Spinal cord (tissue), 10 donors: ENCODE results near the gene MYBL2. TPM values are rescaled to one million over a fixed set of nuclear protein-coding genes. Genes with fewer than 3 reads are reported as not detected.

Experiments
- DNase-seq, 6 donors: peaks; one replicate each; pipeline versions ENCODE4 v3.0.0 to v3.0.0-alpha.2; 2013 to 2015; ENCODE audit warnings: low spot score in 6 of 6, low read depth in 4 of 6
- H3K27ac ChIP-seq: one replicate; pipeline ENCODE4 v1.5.1; 2013; ENCODE audit warnings: low read depth, low read length, control low read depth
- H3K27me3 ChIP-seq: one replicate; pipeline ENCODE4 v1.6.1; 2013; ENCODE audit warnings: low read length; ENCODE audit not compliant: control insufficient read depth, insufficient read depth
- H3K36me3 ChIP-seq: one replicate; pipeline ENCODE4 v1.6.1; 2013; ENCODE audit warnings: low read length; ENCODE audit not compliant: control insufficient read depth, insufficient read depth
- H3K4me1 ChIP-seq: one replicate; pipeline ENCODE4 v1.6.1; 2013; ENCODE audit warnings: low read length; ENCODE audit not compliant: control insufficient read depth, insufficient read depth
- H3K4me3 ChIP-seq: one replicate; pipeline ENCODE4 v1.5.1; 2013; ENCODE audit warnings: low read depth, low read length, control low read depth
- H3K9me3 ChIP-seq: one replicate; pipeline ENCODE4 v1.6.1; 2013; ENCODE audit warnings: low read length; ENCODE audit not compliant: control insufficient read depth, insufficient read depth
- WGBS: methylation state at CpG from one replicate; pipeline ENCODE4 v1.1.5; 2013; ENCODE audit warnings: missing lambda C conversion rate; ENCODE audit not compliant: insufficient coverage; 5-methylcytosine and 5-hydroxymethylcytosine counted together
- polyA plus RNA-seq, 2 donors: library from polyadenylated mRNA; unstranded; fragments of 120-200 nt; gene quantifications; one replicate each; pipeline ENCODE4 v1.2.1, GENCODE V29; 2013; ENCODE audit not compliant: insufficient read length in 2 of 2
- total RNA-seq, 2 donors: library from RNA; depleted of rRNA in 1 of 2; stranded (reverse); fragments of 120-200 nt in 1 of 2; fragments of >200 nt in 1 of 2; gene quantifications; one replicate each; pipeline versions ENCODE4 v1.2.3 to v1.2.4, GENCODE V29; 2013 to 2014
- donor health status: healthy.

The MYBL2 gene
- total and polyA plus RNA-seq, 4 donors, result 1.9 to 14.8 (median 10.3) TPM

- no peak within 1 kb of the TSS for H3K4me3 ChIP-seq
- H3K27ac ChIP-seq, result no peak within 1 kb of the TSS
- H3K27me3 ChIP-seq, result no peaks in the 10 kb centered on the region
- H3K36me3 ChIP-seq, result no peaks in the 10 kb centered on the region
- H3K9me3 ChIP-seq, result no peaks in the 10 kb centered on the region
- peaks cover 1% of the 10 kb centered on the region for H3K4me1 ChIP-seq
- peak in 1 of 6 donors; percentile 30 for DNase-seq
- WGBS, result 71% methylated on average over 9 of the region's 11 CpGs
These were observed 60.0 kb downstream of the MYBL2 start, which contains the start of gene GTSF1L for GRCh38 chr20:43726811-43727338. Gene GTSF1L (minus strand): TSS chr20:43727002. CDS start chr20:43726694, 308 bp downstream.

GRCh38 chr20:43727980-43728590 is 61.2 kb downstream of the MYBL2 start:
- WGBS, result no CpG with 5 or more reads among the region's 1 CpG
- no peaks in the 10 kb centered on the region for H3K36me3 ChIP-seq
- no peaks in the 10 kb centered on the region for H3K27me3 ChIP-seq
- H3K4me1 ChIP-seq, result no peaks in the 10 kb centered on the region
- H3K9me3 ChIP-seq, result no peaks in the 10 kb centered on the region
- H3K27ac ChIP-seq, result no peak overlapping the region
- no peak overlapping the region for H3K4me3 ChIP-seq
- DNase-seq, result no peak

- Histone ChIP-seq H3K4me3 (no peak overlapping the region), H3K27ac (no peak overlapping the region), H3K9me3 (no peaks in the 10 kb centered on the region), H3K4me1 (no peaks in the 10 kb centered on the region), H3K27me3 (no peaks in the 10 kb centered on the region), H3K36me3 (no peaks in the 10 kb centered on the region)
- DNase-seq, result no peak
- 93% methylated on average over 3 of the region's 7 CpGs for WGBS
These were observed 61.9 kb downstream of the MYBL2 start for GRCh38 chr20:43728686-43729255.

- Histone ChIP-seq H3K27ac (no peak overlapping the region), H3K9me3 (no peaks in the 10 kb centered on the region), H3K36me3 (no peaks in the 10 kb centered on the region), H3K4me1 (no peaks in the 10 kb centered on the region), H3K4me3 (no peak overlapping the region), H3K27me3 (no peaks in the 10 kb centered on the region)
- WGBS, result 83% methylated on average over 6 of the region's 7 CpGs
- peak in 1 of 6 donors; percentile 19 for DNase-seq
These were observed 64.6 kb downstream of the MYBL2 start for GRCh38 chr20:43731469-43731868.

- Histone ChIP-seq H3K9me3 (no peaks in the 10 kb centered on the region), H3K27me3 (no peaks in the 10 kb centered on the region), H3K4me3 (no peak overlapping the region), H3K27ac (no peak overlapping the region), H3K4me1 (no peaks in the 10 kb centered on the region), H3K36me3 (no peaks in the 10 kb centered on the region)
- DNase-seq, result no peak
- 61% methylated on average over 2 of the region's 5 CpGs for WGBS
These were observed 65.0 kb downstream of the MYBL2 start for GRCh38 chr20:43731927-43732326.

GRCh38 chr20:43736588-43737158 is 69.8 kb downstream of the MYBL2 start:
- 38% methylated on average over 2 of the region's 2 CpGs for WGBS
- Histone ChIP-seq H3K27ac (no peak overlapping the region), H3K9me3 (no peaks in the 10 kb centered on the region), H3K27me3 (no peaks in the 10 kb centered on the region), H3K36me3 (no peaks in the 10 kb centered on the region), H3K4me3 (no peak overlapping the region), H3K4me1 (no peaks in the 10 kb centered on the region)
- DNase-seq, result peak in 2 of 6 donors; percentile 11 to 34

- H3K27ac ChIP-seq, result no peak overlapping the region
- 96% methylated on average over 7 of the region's 7 CpGs for WGBS
- H3K27me3 ChIP-seq, result no peaks in the 10 kb centered on the region
- H3K4me3 ChIP-seq, result no peak overlapping the region
- H3K9me3 ChIP-seq, result no peaks in the 10 kb centered on the region
- H3K4me1 ChIP-seq, result no peaks in the 10 kb centered on the region
- H3K36me3 ChIP-seq, result no peaks in the 10 kb centered on the region
- no peak for DNase-seq
These were observed 71.0 kb downstream of the MYBL2 start for GRCh38 chr20:43737925-43738324.

GRCh38 chr20:43739148-43739749 is 72.3 kb downstream of the MYBL2 start:
- no peaks in the 10 kb centered on the region for H3K27me3 ChIP-seq
- no peaks in the 10 kb centered on the region for H3K4me1 ChIP-seq
- H3K27ac ChIP-seq, result no peak overlapping the region
- no peak for DNase-seq
- no peak overlapping the region for H3K4me3 ChIP-seq
- H3K9me3 ChIP-seq, result no peaks in the 10 kb centered on the region
- 85% methylated on average over 7 of the region's 9 CpGs for WGBS
- no peaks in the 10 kb centered on the region for H3K36me3 ChIP-seq

GRCh38 chr20:43740642-43741041 is 73.7 kb downstream of the MYBL2 start:
- no peak overlapping the region for H3K27ac ChIP-seq
- no peak for DNase-seq
- H3K36me3 ChIP-seq, result no peaks in the 10 kb centered on the region
- H3K9me3 ChIP-seq, result no peaks in the 10 kb centered on the region
- H3K4me3 ChIP-seq, result no peak overlapping the region
- WGBS, result no CpG with 5 or more reads among the region's 3 CpGs
- H3K27me3 ChIP-seq, result no peaks in the 10 kb centered on the region
- H3K4me1 ChIP-seq, result peaks cover 5% of the 10 kb centered on the region
